ENCODE results near the gene RAX. TPM values are rescaled to one million over a fixed set of nuclear protein-coding genes. Genes with fewer than 3 reads are reported as not detected.
A peak's percentile ranks its signal among the peaks of the same experiment; 100 is the strongest.

Gene RAX
- total RNA-seq, 1 experiment from 2014 or later, result 0.94 TPM

DNA sequence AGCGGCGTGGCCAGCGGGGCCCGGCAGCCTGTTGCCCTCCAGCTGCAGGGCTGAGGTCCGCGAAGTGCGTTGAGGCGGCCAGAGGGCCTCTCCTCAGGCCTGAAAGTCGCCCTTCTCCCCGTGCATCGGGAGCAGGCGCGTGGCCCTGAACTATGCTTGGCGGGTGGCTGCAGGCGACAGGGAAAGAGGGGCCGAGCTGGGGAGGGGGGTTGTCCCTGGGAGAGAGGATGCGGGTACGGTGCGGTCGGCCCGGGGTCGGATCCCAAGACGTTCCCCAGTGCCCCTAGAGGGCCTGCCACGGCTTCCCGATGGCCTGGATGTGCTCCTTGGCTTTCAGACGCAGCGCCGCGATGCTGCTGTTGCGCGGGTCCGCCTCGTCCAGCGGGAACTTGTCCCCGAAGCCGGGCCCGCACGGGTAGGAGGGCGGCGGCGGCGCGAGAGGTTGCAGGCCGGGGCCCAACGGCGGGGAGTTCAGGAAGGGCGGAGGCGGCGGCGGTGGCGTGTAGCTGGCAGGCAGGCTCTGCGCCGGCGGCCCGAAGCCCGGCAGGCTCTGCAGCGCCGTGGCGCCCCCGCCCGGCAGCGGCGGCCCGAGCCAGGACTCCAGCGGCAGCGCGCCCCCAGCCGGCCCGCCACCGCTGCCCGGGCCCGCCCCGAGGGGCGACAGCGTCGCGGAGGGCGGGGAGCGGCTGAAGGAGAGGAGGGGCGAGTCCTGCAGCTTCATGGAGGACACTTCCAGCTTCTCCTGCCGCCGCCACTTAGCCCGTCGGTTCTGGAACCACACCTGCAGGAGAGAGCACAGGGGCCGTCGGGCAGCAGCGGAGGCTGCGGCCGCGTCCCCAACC, 4.3 kb downstream of the RAX start:
- Mint-ChIP-seq H3K27ac (no peak overlapping the region), H3K27me3 (ENCODE audit: low read depth) (peaks cover 97% of the 10 kb centered on the region), H3K36me3 (no peaks in the 10 kb centered on the region), H3K9me3 (no peaks in the 10 kb centered on the region), H3K4me3 (peak overlapping the region; percentile 76), H3K4me1 (peaks cover 57% of the 10 kb centered on the region)
- ATAC-seq (peak; percentile 48), DNase-seq (ENCODE audit: low spot score) (peak; percentile 84)
- ChIA-PET CTCF (interaction anchor here (0.7 to 4.9 kb wide), 16 partner anchors 16 to 555 kb away, joined by 3 to 45 read pairs (median 4); partner anchors contain the start of genes CCBE1, GRP and SEC11C), POLR2A (interaction anchor here (0.6 to 1.8 kb wide), 3 partner anchors 39 to 133 kb away, joined by 4 to 6 read pairs (median 5); partner anchors contain the start of gene LMAN1)
- TF ChIP-seq, protein P1, sequence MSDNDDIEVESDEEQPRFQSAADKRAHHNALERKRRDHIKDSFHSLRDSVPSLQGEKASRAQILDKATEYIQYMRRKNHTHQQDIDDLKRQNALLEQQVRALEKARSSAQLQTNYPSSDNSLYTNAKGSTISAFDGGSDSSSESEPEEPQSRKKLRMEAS (CRISPR knock-in tag; IDR thresholded peaks at IDR 0.05), result peak; percentile 23; the same call in 1 of the 2 replicates
- TF ChIP-seq FOXP4 (CRISPR knock-in tag; IDR thresholded peaks at IDR 0.05) (0 out of 2 replicates have a peak, but pooled peaks have one; percentile 35), SP1 (CRISPR knock-in tag; conservative IDR thresholded peaks at IDR 0.05) (peak; percentile 70; the same call in 1 of the 2 replicates), SMAD4 (CRISPR knock-in tag; IDR thresholded peaks at IDR 0.05) (no peak), E2F5 (CRISPR knock-in tag; IDR thresholded peaks at IDR 0.05) (no peak), PRDM15 (CRISPR knock-in tag; IDR thresholded peaks at IDR 0.05) (0 out of 2 replicates have a peak, but pooled peaks have one; percentile 62), FOXP1 (CRISPR knock-in tag; IDR thresholded peaks at IDR 0.05; ENCODE audit: borderline replicate concordance) (peak; percentile 40; the same call in 1 of the 2 replicates)

GRCh38 chr18:59268127-59268720, 5.0 kb downstream of the RAX start:
- peaks cover 97% of the 10 kb centered on the region for H3K27me3 Mint-ChIP-seq (ENCODE audit: low read depth)

More at GRCh38 chr18:59268127-59268720, 5.0 kb downstream of the RAX start:
- POLR2A ChIA-PET, result interaction anchor here (1.8 kb wide), 1 partner anchor 134 kb away, joined by 5 read pairs; no protein-coding TSS in a partner anchor
- CTCF ChIA-PET, result interaction anchor here (1.1 to 4.9 kb wide), 7 partner anchors 18 to 500 kb away, joined by 4 to 45 read pairs (median 6); partner anchors contain the start of genes GRP and SEC11C
- no peak overlapping the region for H3K27ac Mint-ChIP-seq
- peak overlapping the region; percentile 69 for H3K4me3 Mint-ChIP-seq
- TF ChIP-seq CBFB (CRISPR knock-in tag; IDR thresholded peaks at IDR 0.05; ENCODE audit: low read depth) (no peak), CREM (CRISPR knock-in tag; IDR thresholded peaks at IDR 0.05) (no peak), USF2 (CRISPR knock-in tag; IDR thresholded peaks at IDR 0.05) (no peak)
- TF ChIP-seq, protein P2, sequence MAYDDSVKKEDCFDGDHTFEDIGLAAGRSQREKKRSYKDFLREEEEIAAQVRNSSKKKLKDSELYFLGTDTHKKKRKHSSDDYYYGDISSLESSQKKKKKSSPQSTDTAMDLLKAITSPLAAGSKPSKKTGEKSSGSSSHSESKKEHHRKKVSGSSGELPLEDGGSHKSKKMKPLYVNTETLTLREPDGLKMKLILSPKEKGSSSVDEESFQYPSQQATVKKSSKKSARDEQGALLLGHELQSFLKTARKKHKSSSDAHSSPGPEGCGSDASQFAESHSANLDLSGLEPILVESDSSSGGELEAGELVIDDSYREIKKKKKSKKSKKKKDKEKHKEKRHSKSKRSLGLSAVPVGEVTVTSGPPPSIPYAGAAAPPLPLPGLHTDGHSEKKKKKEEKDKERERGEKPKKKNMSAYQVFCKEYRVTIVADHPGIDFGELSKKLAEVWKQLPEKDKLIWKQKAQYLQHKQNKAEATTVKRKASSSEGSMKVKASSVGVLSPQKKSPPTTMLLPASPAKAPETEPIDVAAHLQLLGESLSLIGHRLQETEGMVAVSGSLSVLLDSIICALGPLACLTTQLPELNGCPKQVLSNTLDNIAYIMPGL (CRISPR knock-in tag; IDR thresholded peaks at IDR 0.05), result peak; percentile 2; the same call in 1 of the 2 replicates
- H3K9me3 Mint-ChIP-seq, result no peaks in the 10 kb centered on the region
- no peak for DNase-seq (ENCODE audit: low spot score)
- no peak for ATAC-seq
- peaks cover 65% of the 10 kb centered on the region for H3K4me1 Mint-ChIP-seq
- no peaks in the 10 kb centered on the region for H3K36me3 Mint-ChIP-seq
